ENCODE results near the gene TAS2R50.

TAS2R50 gene

DNA sequence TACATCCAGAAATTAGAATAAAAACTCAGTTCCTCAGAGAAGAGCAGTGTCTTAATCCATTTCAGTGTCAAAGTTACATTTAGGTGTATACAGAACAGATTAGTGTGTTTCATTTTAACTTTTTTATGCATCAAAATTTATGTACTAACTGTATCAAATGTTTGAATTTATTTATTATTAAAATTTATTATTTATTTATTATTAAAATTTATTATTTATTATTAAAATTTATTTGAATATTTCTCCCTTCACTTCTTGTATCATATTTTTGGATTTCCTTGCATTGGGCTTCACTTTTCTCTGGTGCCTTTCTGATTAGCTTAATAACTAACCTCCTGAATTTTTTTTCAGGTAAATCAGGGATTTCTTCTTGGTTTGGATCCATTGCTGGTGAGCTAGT lies 45.3 kb downstream of the TAS2R50 start:
- Mint-ChIP-seq H3K36me3 (ENCODE audit: insufficient read depth) (no peaks in the 10 kb centered on the region), H3K4me3 (no peak overlapping the region), H3K9me3 (no peaks in the 10 kb centered on the region), H3K27ac (ENCODE audit: low read depth) (no peak overlapping the region), H3K27me3 (no peaks in the 10 kb centered on the region), H3K4me1 (no peaks in the 10 kb centered on the region)
- ATAC-seq (replicated peaks; ENCODE audit: extremely low read depth, poor library complexity, severe bottlenecking), result no peak
- DNase-seq (ENCODE audit: low spot score in 2 of 2), result no peak

GRCh38 chr12:10940389-10940788 lies 46.3 kb downstream of the TAS2R50 start:
- ATAC-seq (replicated peaks; ENCODE audit: extremely low read depth, poor library complexity, severe bottlenecking) (no peak), DNase-seq (ENCODE audit: low spot score in 2 of 2) (no peak)
- no peaks in the 10 kb centered on the region for H3K27me3 Mint-ChIP-seq
- H3K4me1 Mint-ChIP-seq, result no peaks in the 10 kb centered on the region
- H3K36me3 Mint-ChIP-seq (ENCODE audit: insufficient read depth), result no peaks in the 10 kb centered on the region
- no peak overlapping the region for H3K27ac Mint-ChIP-seq (ENCODE audit: low read depth)
- H3K4me3 Mint-ChIP-seq, result no peak overlapping the region
- H3K9me3 Mint-ChIP-seq, result no peaks in the 10 kb centered on the region

DNA sequence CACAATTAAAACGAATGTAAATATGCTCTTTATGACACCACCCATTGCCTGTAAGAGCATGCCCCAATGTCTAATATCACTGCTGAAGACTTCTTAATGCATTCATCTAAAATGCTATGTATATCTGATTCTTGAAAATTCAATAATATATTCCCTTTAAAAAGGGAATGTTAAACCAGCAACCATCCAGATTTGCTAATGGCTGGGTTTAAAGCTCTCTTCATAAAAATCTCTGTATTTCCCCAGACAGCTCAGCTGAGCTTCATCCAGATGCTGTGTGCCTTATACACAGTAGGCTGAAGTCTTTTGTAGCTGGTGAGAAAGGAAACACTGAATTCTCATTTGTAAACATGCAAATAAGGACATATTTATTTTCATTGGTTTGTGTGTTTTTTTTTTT lies 47.5 kb downstream of the TAS2R50 start, which contains the start of gene TAS2R14:
Gene TAS2R14, minus strand, starts transcription at position 101 of the 400 bp plus-strand sequence. Its CDS starts 56 bp downstream, at position 45.
- H3K27me3 Mint-ChIP-seq, result no peaks in the 10 kb centered on the region
- ATAC-seq (replicated peaks; ENCODE audit: extremely low read depth, poor library complexity, severe bottlenecking) (no peak), DNase-seq (ENCODE audit: low spot score in 2 of 2) (no peak)
- no peak within 1 kb of the TSS for H3K27ac Mint-ChIP-seq (ENCODE audit: low read depth)
- no peaks in the 10 kb centered on the region for H3K4me1 Mint-ChIP-seq
- no peaks in the 10 kb centered on the region for H3K36me3 Mint-ChIP-seq (ENCODE audit: insufficient read depth)
- no peaks in the 10 kb centered on the region for H3K9me3 Mint-ChIP-seq
- no peak within 1 kb of the TSS for H3K4me3 Mint-ChIP-seq

GRCh38 chr12:10936506-10936905 lies 50.2 kb downstream of the TAS2R50 start:
- Mint-ChIP-seq H3K4me3 (no peak overlapping the region), H3K4me1 (peaks cover 4% of the 10 kb centered on the region), H3K27ac (ENCODE audit: low read depth) (no peak overlapping the region), H3K36me3 (ENCODE audit: insufficient read depth) (no peaks in the 10 kb centered on the region), H3K27me3 (no peaks in the 10 kb centered on the region), H3K9me3 (no peaks in the 10 kb centered on the region)
- ATAC-seq (replicated peaks; ENCODE audit: extremely low read depth, poor library complexity, severe bottlenecking), result no peak
- no peak for DNase-seq (ENCODE audit: low spot score in 2 of 2)

Data from central memory CD8-positive, alpha-beta T cell (primary cell).